RWPE1 (cell line): ENCODE measurements around the gene PDE8B.

ENCODE experiments used
- CTCF ChIA-PET: fragments of 350-600 bp; sonication (Branson Sonifier 250); formaldehyde crosslinking; extraction: SDS; loops from one replicate; lab custom pipeline; 2021; lab: Yijun Ruan, JAX
- POLR2A ChIA-PET: fragments of 400-600 bp; formaldehyde crosslinking; extraction: SDS; loops from one replicate; lab custom pipeline; 2020; ENCODE audit warnings: antibody characterized with exemption; ENCODE audit not compliant: low non-redundant PET; lab: Yijun Ruan, JAX
- DNase-seq: peaks from one replicate; pipeline ENCODE4 v3.0.0; 2012; ENCODE audit warnings: low spot score
- H3K27ac ChIP-seq: fragments of 450-650 bp; 2 replicates; pipeline ENCODE4 v1.5.1; 2017
- TF ChIP-seq, protein P1 (sequence below): fragments of 450-650 bp; conservative IDR thresholded peaks from 2 replicates; pipeline ENCODE4 v1.5.1; 2017; ENCODE audit warnings: low read depth, mild to moderate bottlenecking

The PDE8B gene

GRCh38 chr5:77301447-77301883 lies 91.0 kb downstream of the PDE8B start:
- no peak for DNase-seq
- TF ChIP-seq, protein P1, sequence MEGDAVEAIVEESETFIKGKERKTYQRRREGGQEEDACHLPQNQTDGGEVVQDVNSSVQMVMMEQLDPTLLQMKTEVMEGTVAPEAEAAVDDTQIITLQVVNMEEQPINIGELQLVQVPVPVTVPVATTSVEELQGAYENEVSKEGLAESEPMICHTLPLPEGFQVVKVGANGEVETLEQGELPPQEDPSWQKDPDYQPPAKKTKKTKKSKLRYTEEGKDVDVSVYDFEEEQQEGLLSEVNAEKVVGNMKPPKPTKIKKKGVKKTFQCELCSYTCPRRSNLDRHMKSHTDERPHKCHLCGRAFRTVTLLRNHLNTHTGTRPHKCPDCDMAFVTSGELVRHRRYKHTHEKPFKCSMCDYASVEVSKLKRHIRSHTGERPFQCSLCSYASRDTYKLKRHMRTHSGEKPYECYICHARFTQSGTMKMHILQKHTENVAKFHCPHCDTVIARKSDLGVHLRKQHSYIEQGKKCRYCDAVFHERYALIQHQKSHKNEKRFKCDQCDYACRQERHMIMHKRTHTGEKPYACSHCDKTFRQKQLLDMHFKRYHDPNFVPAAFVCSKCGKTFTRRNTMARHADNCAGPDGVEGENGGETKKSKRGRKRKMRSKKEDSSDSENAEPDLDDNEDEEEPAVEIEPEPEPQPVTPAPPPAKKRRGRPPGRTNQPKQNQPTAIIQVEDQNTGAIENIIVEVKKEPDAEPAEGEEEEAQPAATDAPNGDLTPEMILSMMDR: no peak
- POLR2A ChIA-PET: no interaction called here
- CTCF ChIA-PET: no interaction called here
- H3K27ac ChIP-seq: no peak overlapping the region

DNA sequence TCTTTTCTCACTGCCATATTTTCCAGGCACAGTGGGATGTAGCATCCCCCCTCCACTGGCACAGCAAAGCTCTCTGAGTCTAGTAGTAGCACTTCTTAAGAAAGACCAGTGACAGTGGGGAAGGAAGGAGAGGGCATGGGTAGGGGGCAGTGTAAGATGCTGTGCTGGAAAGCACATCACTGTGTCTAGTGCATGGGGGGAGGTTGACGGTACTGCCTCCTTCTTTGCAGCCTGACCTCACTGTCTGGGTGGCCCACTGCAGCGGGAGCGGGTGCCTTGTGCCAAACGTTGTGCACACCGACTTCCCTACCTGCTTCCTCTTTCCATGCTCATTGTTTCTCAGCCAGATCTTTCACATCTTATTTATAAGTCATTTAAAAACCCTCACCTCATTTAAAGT lies 91.8 kb downstream of the PDE8B start:
- CTCF ChIA-PET: no interaction called here
- H3K27ac ChIP-seq: no peak overlapping the region
- TF ChIP-seq, protein P1: no peak
- no peak for DNase-seq
- POLR2A ChIA-PET: no interaction called here

- TF ChIP-seq, protein P1: no peak
- ChIA-PET POLR2A (no interaction called here), CTCF (no interaction called here)
- no peak for DNase-seq
- no peak overlapping the region for H3K27ac ChIP-seq
Observed at GRCh38 chr5:77302653-77303052, 92.2 kb downstream of the PDE8B start.

DNA sequence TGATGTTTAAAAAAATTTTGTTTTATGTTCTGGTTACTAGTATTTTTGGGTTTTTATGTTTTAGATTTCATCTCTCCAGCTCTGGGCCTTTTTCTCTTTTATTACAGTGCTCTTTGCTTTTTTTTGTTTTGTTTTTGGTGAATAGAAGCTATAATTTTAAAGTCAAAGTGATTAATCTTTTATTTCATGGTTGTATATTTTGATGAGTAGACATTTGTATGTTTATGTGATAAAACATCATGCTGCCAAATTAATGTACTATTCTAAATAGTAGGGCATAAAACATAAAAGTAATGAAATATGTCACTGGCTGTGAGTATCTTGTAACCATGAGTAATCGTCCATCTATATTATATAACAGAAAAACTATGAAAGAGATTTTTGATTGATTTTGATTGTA lies 93.9 kb downstream of the PDE8B start:
- ChIA-PET CTCF (no interaction called here), POLR2A (no interaction called here)
- no peak overlapping the region for H3K27ac ChIP-seq
- DNase-seq: no peak
- TF ChIP-seq, protein P1: no peak

GRCh38 chr5:77305222-77305846 lies 94.9 kb downstream of the PDE8B start:
- CTCF ChIA-PET: no interaction called here
- H3K27ac ChIP-seq: no peak overlapping the region
- no peak for DNase-seq
- POLR2A ChIA-PET: interaction anchor here (0.6 kb wide), 1 partner anchor 990 kb away, joined by 3 read pairs; no protein-coding TSS in a partner anchor
- TF ChIP-seq, protein P1: no peak

DNA sequence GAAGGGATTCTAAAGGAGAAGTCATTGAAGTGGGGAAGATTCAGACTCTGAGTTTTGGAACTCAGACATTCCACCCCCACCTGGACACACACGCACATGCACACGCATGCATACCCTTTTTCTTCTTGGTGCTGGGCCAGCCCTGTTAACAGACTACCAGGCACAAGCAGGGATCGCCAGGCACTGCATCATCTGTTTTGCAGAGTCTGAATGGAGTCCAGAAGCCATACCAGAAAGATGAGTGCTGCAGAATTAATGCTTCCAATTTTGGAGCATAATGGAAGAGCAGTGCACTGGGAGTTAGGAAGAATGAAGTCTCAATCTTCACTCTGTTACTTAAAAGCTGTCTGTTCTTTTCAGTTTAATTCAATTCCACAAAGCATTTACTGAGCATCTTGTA lies 95.5 kb downstream of the PDE8B start:
- no peak for DNase-seq
- ChIA-PET CTCF (no interaction called here), POLR2A (interaction anchor here (0.6 kb wide), 1 partner anchor 989 kb away, joined by 3 read pairs; no protein-coding TSS in a partner anchor)
- TF ChIP-seq, protein P1: no peak
- no peak overlapping the region for H3K27ac ChIP-seq
